Endothelial cell (in vitro differentiated cells): ENCODE results near the gene KLHL41. TPM values are rescaled to one million over a fixed set of nuclear protein-coding genes. Genes with fewer than 3 reads are reported as not detected.

ENCODE experiments used
- DNase-seq: peaks from one replicate; pipeline ENCODE4 v3.0.0; 2021; ENCODE audit warnings: low spot score
- H3K27ac Mint-ChIP-seq: one replicate; pipeline ENCODE4 v1.8.0; 2021; ENCODE audit warnings: mixed read lengths, inconsistent platforms; ENCODE audit not compliant: unreplicated experiment
- H3K27me3 Mint-ChIP-seq: one replicate; pipeline ENCODE4 v1.8.0; 2021; ENCODE audit warnings: mild to moderate bottlenecking, moderate library complexity, mixed read lengths, inconsistent platforms; ENCODE audit not compliant: unreplicated experiment
- H3K36me3 Mint-ChIP-seq: one replicate; pipeline ENCODE4 v1.8.0; 2021; ENCODE audit warnings: mild to moderate bottlenecking, low read depth, mixed read lengths, inconsistent platforms; ENCODE audit not compliant: unreplicated experiment
- H3K4me1 Mint-ChIP-seq: one replicate; pipeline ENCODE4 v1.8.0; 2021; ENCODE audit warnings: mild to moderate bottlenecking, mixed read lengths, inconsistent platforms; ENCODE audit not compliant: unreplicated experiment
- H3K4me3 Mint-ChIP-seq: one replicate; pipeline ENCODE4 v1.8.0; 2021; ENCODE audit warnings: mild to moderate bottlenecking, mixed read lengths, inconsistent platforms; ENCODE audit not compliant: unreplicated experiment
- H3K9me3 Mint-ChIP-seq: one replicate; pipeline ENCODE4 v1.8.0; 2021; ENCODE audit warnings: mixed read lengths, inconsistent platforms; ENCODE audit not compliant: unreplicated experiment
- total RNA-seq: library from RNA; stranded (reverse); fragmentation: NEBNext Ultra II Directional; extraction: Animal tissue kit (Norgen Biotek cat#: 25700); gene quantifications from one replicate; pipeline ENCODE4 v1.2.1, GENCODE V29; 2021; ENCODE audit not compliant: unreplicated experiment
- TF ChIP-seq, protein P1 (sequence below): fragments of 200-600 bp; sonication (generic); IDR thresholded peaks from one replicate; pipeline ENCODE4 v1.5.0; 2021; ENCODE audit warnings: antibody characterized with exemption; ENCODE audit not compliant: unreplicated experiment

The KLHL41 gene
- total RNA-seq, 1 donor from 2014 or later: 0.10 TPM

DNA sequence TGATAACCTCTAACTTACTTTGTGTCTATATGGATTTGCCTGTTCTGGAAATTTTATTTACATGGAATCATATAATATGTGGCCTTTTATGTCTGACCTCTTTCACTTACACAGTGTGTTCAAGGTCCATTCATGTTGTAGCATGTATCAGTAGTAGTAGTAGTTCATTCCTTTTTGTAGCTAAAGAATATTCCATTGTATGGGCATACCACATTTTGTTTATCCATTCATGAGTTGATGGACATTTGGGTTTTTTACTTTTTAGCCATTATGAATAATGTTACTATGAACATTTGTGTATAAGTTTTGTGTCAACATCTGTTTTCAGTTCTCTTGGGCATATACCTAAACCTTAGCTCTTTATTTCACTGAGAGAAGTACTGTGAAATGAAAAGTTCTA is 18.7 kb upstream of the KLHL41 start:
- Mint-ChIP-seq H3K27ac (no peak overlapping the region), H3K27me3 (peaks cover 1% of the 10 kb centered on the region), H3K9me3 (no peaks in the 10 kb centered on the region), H3K4me1 (no peaks in the 10 kb centered on the region), H3K4me3 (no peak overlapping the region), H3K36me3 (no peaks in the 10 kb centered on the region)
- TF ChIP-seq, protein P1, sequence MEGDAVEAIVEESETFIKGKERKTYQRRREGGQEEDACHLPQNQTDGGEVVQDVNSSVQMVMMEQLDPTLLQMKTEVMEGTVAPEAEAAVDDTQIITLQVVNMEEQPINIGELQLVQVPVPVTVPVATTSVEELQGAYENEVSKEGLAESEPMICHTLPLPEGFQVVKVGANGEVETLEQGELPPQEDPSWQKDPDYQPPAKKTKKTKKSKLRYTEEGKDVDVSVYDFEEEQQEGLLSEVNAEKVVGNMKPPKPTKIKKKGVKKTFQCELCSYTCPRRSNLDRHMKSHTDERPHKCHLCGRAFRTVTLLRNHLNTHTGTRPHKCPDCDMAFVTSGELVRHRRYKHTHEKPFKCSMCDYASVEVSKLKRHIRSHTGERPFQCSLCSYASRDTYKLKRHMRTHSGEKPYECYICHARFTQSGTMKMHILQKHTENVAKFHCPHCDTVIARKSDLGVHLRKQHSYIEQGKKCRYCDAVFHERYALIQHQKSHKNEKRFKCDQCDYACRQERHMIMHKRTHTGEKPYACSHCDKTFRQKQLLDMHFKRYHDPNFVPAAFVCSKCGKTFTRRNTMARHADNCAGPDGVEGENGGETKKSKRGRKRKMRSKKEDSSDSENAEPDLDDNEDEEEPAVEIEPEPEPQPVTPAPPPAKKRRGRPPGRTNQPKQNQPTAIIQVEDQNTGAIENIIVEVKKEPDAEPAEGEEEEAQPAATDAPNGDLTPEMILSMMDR: no peak
- DNase-seq: no peak

DNA sequence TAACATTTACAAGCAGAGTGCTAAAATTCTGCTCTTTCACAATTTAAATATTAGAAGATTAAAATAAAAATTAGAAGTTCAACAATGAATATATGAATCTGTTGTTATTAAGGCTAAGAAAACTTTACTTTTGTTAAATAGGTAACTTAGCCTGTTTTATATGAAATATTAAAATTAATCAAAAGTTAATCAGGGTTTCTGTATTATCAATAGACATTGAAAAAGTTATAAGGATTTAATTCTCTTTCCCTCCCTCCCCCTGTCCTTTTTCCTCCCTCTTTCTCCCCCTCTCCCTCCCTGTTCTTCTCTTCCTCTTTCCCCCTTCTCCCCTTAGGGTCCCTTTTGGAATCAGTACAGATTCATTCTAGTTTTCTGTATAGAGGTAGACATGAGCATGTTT is 18.1 kb upstream of the KLHL41 start:
- no peaks in the 10 kb centered on the region for H3K4me1 Mint-ChIP-seq
- no peaks in the 10 kb centered on the region for H3K9me3 Mint-ChIP-seq
- DNase-seq: no peak
- H3K4me3 Mint-ChIP-seq: no peak overlapping the region
- TF ChIP-seq, protein P1: no peak
- peaks cover 1% of the 10 kb centered on the region for H3K27me3 Mint-ChIP-seq
- H3K27ac Mint-ChIP-seq: no peak overlapping the region
- no peaks in the 10 kb centered on the region for H3K36me3 Mint-ChIP-seq

DNA sequence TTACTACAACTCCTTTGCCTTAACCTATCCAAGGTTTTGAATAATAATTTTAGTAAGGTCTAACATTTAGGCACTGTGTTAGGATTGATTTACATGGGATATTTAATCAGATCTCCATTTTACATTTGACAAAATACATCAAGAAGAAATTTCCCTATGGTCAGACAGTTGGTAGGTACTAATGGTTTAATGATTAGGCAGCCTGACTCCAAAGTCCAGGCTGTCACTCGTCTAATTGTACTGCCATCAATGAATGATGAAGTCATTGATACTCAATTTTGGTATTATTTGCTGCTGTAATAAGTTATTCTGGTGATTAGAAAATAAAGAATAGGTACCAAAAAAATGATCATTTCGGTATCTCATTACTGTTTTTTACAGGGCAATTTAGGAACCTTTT is 16.1 kb upstream of the KLHL41 start:
- Mint-ChIP-seq H3K9me3 (no peaks in the 10 kb centered on the region), H3K27me3 (peaks cover 1% of the 10 kb centered on the region), H3K36me3 (no peaks in the 10 kb centered on the region), H3K4me1 (no peaks in the 10 kb centered on the region), H3K4me3 (no peak overlapping the region), H3K27ac (no peak overlapping the region)
- DNase-seq: no peak
- TF ChIP-seq, protein P1: no peak

DNA sequence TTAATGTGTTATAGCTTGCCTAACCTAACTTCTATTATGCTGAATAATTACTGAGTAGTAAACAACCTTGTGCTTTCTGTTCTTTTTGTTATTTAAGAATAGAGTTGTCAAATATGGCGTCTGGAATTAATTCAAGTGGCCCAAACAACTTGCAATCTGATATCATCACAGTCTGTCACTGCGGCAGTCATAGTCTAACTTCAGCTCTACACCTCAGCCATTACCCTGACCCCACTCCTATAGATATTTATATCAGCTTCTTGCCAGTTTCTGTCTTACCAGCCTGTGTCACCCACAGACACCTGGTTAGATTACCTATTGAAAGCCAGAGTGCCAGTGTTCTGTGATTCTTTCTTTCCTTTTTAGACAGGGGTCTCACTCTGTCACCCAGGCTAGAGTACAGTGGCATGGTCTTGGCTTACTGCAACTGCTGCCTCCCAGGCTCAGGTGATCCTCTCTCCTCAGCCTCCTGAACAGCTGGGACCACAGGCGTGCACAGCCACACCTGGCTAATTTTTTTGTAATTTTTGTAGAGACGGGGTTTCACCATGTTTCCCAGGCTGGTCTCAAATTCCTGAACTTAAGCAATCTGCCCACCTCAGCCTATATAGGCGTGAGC is 14.1 kb upstream of the KLHL41 start:
- Mint-ChIP-seq H3K4me3 (no peak overlapping the region), H3K36me3 (no peaks in the 10 kb centered on the region), H3K9me3 (no peaks in the 10 kb centered on the region), H3K4me1 (no peaks in the 10 kb centered on the region), H3K27me3 (peaks cover 1% of the 10 kb centered on the region), H3K27ac (no peak overlapping the region)
- TF ChIP-seq, protein P1: no peak
- DNase-seq: no peak

DNA sequence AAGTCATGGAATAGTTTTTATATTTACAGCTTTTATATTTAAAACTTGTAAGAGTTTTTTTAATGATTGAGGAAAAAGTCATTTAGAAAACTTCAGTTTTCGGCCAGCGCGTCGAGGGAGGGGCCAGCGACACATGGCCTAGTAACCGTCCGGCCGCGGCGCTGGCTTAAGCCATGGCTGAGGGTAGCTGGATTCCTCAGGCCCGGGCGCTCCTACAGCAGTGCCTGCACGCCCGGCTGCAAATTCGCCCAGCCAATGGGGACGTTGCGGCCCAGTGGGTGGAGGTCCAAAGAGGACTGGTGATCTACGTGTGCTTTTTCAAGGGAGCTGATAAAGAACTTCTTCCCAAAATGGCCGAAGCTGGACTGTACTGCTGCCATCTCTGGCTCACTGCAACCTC is 4.9 kb upstream of the KLHL41 start:
- no peak for DNase-seq
- H3K36me3 Mint-ChIP-seq: peaks cover 8% of the 10 kb centered on the region
- H3K27me3 Mint-ChIP-seq: peaks cover 1% of the 10 kb centered on the region
- no peak overlapping the region for H3K27ac Mint-ChIP-seq
- H3K9me3 Mint-ChIP-seq: no peaks in the 10 kb centered on the region
- H3K4me1 Mint-ChIP-seq: no peaks in the 10 kb centered on the region
- TF ChIP-seq, protein P1: no peak
- H3K4me3 Mint-ChIP-seq: no peak overlapping the region
